ENCODE data around the gene KCNS3.

DNA sequence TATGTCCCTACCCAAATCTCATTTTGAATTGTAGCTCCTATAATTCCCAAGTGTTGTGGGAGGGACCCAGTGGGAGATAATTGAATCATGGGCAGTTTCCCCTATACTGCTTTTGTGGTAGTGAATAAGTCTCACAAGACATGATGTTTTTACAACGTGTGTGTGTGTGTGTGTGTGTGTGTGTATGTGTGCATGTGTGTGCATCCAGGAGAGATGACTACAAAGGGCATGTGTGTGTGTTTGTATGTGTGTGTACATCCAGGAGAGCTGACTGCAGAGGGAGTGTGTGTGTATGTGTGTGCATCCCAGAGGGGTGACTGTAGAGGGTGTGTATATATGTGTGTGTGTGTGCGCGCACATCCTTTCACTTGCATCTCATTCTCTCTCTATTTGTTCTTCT lies 86.7 kb downstream of the KCNS3 start:
- TF ChIP-seq, protein P1, sequence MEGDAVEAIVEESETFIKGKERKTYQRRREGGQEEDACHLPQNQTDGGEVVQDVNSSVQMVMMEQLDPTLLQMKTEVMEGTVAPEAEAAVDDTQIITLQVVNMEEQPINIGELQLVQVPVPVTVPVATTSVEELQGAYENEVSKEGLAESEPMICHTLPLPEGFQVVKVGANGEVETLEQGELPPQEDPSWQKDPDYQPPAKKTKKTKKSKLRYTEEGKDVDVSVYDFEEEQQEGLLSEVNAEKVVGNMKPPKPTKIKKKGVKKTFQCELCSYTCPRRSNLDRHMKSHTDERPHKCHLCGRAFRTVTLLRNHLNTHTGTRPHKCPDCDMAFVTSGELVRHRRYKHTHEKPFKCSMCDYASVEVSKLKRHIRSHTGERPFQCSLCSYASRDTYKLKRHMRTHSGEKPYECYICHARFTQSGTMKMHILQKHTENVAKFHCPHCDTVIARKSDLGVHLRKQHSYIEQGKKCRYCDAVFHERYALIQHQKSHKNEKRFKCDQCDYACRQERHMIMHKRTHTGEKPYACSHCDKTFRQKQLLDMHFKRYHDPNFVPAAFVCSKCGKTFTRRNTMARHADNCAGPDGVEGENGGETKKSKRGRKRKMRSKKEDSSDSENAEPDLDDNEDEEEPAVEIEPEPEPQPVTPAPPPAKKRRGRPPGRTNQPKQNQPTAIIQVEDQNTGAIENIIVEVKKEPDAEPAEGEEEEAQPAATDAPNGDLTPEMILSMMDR (IDR thresholded peaks at IDR 0.05) = no peak
- TF ChIP-seq EZH2 (IDR thresholded peaks at IDR 0.05) (no peak), EZH2phosphoT487 (IDR thresholded peaks at IDR 0.05) (no peak)

Measured in neural progenitor cell (in vitro differentiated cells).